ENCODE measurements around the gene BRD3. TPM values are rescaled to one million over a fixed set of nuclear protein-coding genes. Genes with fewer than 3 reads are reported as not detected.
"Not testable (repeated sequence)": the region's sequence is repeated elsewhere in the genome, so short reads cannot be mapped to it uniquely, and the experiment has no call there.

The BRD3 gene
- 5.2 TPM for polyA plus RNA-seq (2012; ENCODE audit: missing spikeins)

GRCh38 chr9:134067904-134068743 is at the start of gene BRD3:
Gene BRD3, minus strand, starts transcription at chr9:134068026. Its CDS starts 14,549 bp downstream, at chr9:134053477.
- DNase-seq (ENCODE audit: insufficient read length): peak; percentile 89
- TF ChIP-seq POLR2AphosphoS5 (IDR thresholded peaks at IDR 0.05; ENCODE audit: low read depth, low read length) (no peak), TAF1 (IDR thresholded peaks at IDR 0.05; ENCODE audit: borderline replicate concordance, low read depth, low read length) (no peak; the same call in 1 of the 2 replicates), POLR2A (IDR thresholded peaks at IDR 0.05; ENCODE audit: low read depth, low read length) (peak; percentile 59; the same call in 1 of the 2 replicates)
- peak; percentile 88 for FAIRE-seq

DNA sequence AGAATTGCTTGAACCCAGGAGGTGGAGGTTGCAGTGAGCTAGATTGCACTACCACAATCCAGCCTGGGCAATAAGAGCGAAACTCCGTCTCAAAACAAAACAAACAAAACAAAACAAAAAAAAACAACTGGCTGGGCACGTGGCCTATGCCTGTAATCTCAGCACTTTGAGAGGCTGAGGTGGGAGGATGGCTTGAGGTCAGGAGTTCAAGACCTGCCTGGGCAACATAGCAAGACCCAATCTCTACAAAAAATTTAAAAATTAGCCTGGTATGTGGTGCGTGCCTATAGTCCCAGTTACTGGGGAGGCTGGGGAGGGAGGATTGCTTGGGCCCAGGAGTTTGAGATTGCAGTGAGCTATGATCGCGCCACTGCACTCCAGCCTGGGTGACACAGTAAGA is 44.7 kb upstream of the BRD3 start:
- TF ChIP-seq POLR2AphosphoS5 (IDR thresholded peaks at IDR 0.05; ENCODE audit: low read depth, low read length) (no peak), TAF1 (IDR thresholded peaks at IDR 0.05; ENCODE audit: borderline replicate concordance, low read depth, low read length) (no peak), POLR2A (IDR thresholded peaks at IDR 0.05; ENCODE audit: low read depth, low read length) (no peak)
- DNase-seq (ENCODE audit: insufficient read length) (no peak), FAIRE-seq (no peak)

GRCh38 chr9:134111064-134111463 is 43.2 kb upstream of the BRD3 start:
- TF ChIP-seq TAF1 (IDR thresholded peaks at IDR 0.05; ENCODE audit: borderline replicate concordance, low read depth, low read length): no peak
- no peak for TF ChIP-seq POLR2A (IDR thresholded peaks at IDR 0.05; ENCODE audit: low read depth, low read length)
- TF ChIP-seq POLR2AphosphoS5 (IDR thresholded peaks at IDR 0.05; ENCODE audit: low read depth, low read length): no peak
- DNase-seq (ENCODE audit: insufficient read length) (no peak), FAIRE-seq (no peak)

- FAIRE-seq (no peak), DNase-seq (ENCODE audit: insufficient read length) (no peak)
- TF ChIP-seq POLR2AphosphoS5 (IDR thresholded peaks at IDR 0.05; ENCODE audit: low read depth, low read length): no peak
- no peak for TF ChIP-seq POLR2A (IDR thresholded peaks at IDR 0.05; ENCODE audit: low read depth, low read length)
- TF ChIP-seq TAF1 (IDR thresholded peaks at IDR 0.05; ENCODE audit: borderline replicate concordance, low read depth, low read length): no peak
Measured at GRCh38 chr9:134103391-134103998, 35.7 kb upstream of the BRD3 start.

- no peak for FAIRE-seq
Measured at GRCh38 chr9:134101623-134102149, 33.9 kb upstream of the BRD3 start.

GRCh38 chr9:134101133-134101532 is 33.3 kb upstream of the BRD3 start:
- not testable (repeated sequence) for FAIRE-seq

More at GRCh38 chr9:134101623-134102149, 33.9 kb upstream of the BRD3 start:
- TF ChIP-seq POLR2AphosphoS5 (IDR thresholded peaks at IDR 0.05; ENCODE audit: low read depth, low read length) (no peak), TAF1 (IDR thresholded peaks at IDR 0.05; ENCODE audit: borderline replicate concordance, low read depth, low read length) (no peak), POLR2A (IDR thresholded peaks at IDR 0.05; ENCODE audit: low read depth, low read length) (no peak)
- no peak for DNase-seq (ENCODE audit: insufficient read length)

GRCh38 chr9:134100040-134100439 is 32.2 kb upstream of the BRD3 start:
- TF ChIP-seq POLR2AphosphoS5 (IDR thresholded peaks at IDR 0.05; ENCODE audit: low read depth, low read length) (no peak), TAF1 (IDR thresholded peaks at IDR 0.05; ENCODE audit: borderline replicate concordance, low read depth, low read length) (no peak), POLR2A (IDR thresholded peaks at IDR 0.05; ENCODE audit: low read depth, low read length) (no peak)
- FAIRE-seq (no peak), DNase-seq (ENCODE audit: insufficient read length) (no peak)

More at GRCh38 chr9:134101133-134101532, 33.3 kb upstream of the BRD3 start:
- not testable (repeated sequence) for DNase-seq (ENCODE audit: insufficient read length)

DNA sequence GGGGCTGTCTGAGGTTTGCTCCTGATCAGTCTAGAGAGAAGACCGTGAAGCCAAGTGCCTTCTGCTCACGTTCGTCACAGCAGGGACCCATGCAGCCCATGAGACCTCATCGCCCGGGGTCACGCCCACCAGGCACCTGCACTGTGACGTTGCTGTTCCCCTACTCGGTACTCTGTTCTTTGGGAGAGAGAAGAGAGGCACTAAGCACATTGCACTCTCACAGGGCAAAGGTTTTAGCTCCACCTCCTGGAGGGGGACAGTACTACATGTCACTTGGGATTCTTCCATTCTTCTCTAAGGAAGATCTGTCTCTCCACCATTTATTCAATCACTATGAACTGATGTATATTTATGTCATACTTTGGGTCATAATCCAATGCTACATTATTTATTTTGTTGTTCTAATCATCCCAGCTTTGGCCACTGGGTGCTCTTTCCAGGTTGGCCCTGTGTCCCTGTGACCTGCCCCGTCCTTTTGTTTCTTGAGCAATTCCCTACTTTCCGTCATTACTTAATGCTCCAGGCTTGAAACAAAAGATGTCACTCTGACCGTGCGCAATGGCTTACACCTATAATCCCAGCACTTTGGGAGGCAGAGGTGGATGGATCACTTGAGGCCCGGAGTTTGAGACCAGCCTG is 31.4 kb upstream of the BRD3 start:
- no peak for TF ChIP-seq POLR2AphosphoS5 (IDR thresholded peaks at IDR 0.05; ENCODE audit: low read depth, low read length)
- no peak for TF ChIP-seq TAF1 (IDR thresholded peaks at IDR 0.05; ENCODE audit: borderline replicate concordance, low read depth, low read length)
- no peak for TF ChIP-seq POLR2A (IDR thresholded peaks at IDR 0.05; ENCODE audit: low read depth, low read length)
- DNase-seq (ENCODE audit: insufficient read length): peak; percentile 53
- FAIRE-seq: no peak

DNA sequence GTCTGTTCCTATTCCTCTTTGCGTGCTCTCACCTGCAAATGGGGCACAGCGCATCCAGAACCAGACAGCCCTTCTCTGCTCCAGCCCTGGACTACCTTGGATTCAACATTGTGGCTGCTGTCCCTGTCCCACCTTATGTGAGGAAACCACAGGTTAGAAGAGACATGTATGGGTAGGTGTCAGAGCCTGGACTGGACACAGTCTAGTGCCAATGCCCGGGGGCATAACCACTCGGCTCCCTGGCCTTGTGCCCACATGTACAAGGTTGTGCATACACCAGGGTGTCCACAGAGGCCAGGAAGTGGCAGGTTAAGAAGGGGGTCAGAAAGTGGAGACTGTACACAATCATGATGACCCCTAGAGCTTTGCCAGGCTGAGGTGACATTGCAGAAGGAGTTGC is 22.1 kb upstream of the BRD3 start:
- DNase-seq (ENCODE audit: insufficient read length) (no peak), FAIRE-seq (no peak)
- TF ChIP-seq TAF1 (IDR thresholded peaks at IDR 0.05; ENCODE audit: borderline replicate concordance, low read depth, low read length) (no peak), POLR2AphosphoS5 (IDR thresholded peaks at IDR 0.05; ENCODE audit: low read depth, low read length) (no peak), POLR2A (IDR thresholded peaks at IDR 0.05; ENCODE audit: low read depth, low read length) (no peak)

DNA sequence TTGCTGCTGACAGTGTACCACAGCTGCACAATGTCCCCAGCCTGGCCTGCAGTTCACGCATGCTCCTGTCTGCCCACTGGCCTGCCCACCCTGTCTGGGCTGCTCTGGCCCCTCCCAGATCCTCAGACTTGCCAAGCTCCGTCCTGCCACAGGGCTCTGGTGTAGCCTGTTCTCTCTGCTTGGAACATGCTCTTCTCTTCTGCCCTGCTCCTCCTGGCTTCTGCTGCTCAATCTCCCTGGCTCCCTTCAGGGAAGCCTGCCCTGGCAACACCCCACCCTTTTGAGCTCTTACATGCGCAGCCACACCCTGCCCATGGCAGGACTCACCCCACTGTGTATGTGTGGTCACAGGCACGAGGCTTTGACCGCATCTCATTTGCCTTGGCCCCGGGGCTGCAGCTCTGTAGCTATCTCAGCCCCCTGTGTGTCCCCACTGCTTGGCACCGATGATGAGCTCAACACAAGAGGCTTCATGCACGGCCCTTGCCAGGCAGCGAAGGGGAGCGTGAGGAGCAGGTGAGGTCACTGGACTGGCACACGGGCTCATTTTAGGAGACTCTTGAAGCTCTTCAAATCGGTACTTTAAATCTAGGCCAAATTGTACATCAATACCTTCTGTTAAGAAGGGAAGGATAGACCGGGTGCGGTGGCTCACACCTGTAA is 20.4 kb upstream of the BRD3 start:
- no peak for TF ChIP-seq POLR2AphosphoS5 (IDR thresholded peaks at IDR 0.05; ENCODE audit: low read depth, low read length)
- no peak for TF ChIP-seq TAF1 (IDR thresholded peaks at IDR 0.05; ENCODE audit: borderline replicate concordance, low read depth, low read length)
- no peak for TF ChIP-seq POLR2A (IDR thresholded peaks at IDR 0.05; ENCODE audit: low read depth, low read length)
- no peak for DNase-seq (ENCODE audit: insufficient read length)
- FAIRE-seq: no peak

GRCh38 chr9:134085674-134086073 is 17.8 kb upstream of the BRD3 start:
- DNase-seq (ENCODE audit: insufficient read length) (no peak), FAIRE-seq (no peak)
- TF ChIP-seq POLR2AphosphoS5 (IDR thresholded peaks at IDR 0.05; ENCODE audit: low read depth, low read length) (no peak), TAF1 (IDR thresholded peaks at IDR 0.05; ENCODE audit: borderline replicate concordance, low read depth, low read length) (no peak), POLR2A (IDR thresholded peaks at IDR 0.05; ENCODE audit: low read depth, low read length) (no peak)

All from GM12892 (cell line).